ENCODE data around the gene HSPA1A. TPM values are rescaled to one million over a fixed set of nuclear protein-coding genes. Genes with fewer than 3 reads are reported as not detected.
"Not testable (repeated sequence)": the region's sequence is repeated elsewhere in the genome, so short reads cannot be mapped to it uniquely, and the experiment has no call there.

Gene HSPA1A
- total and polyA plus RNA-seq, 12 donors, result 113 to 679 (median 235) TPM

GRCh38 chr6:31819871-31820299, 4.5 kb downstream of the HSPA1A start:
- Histone ChIP-seq H3K4me3 (peak overlapping the region in 5 of 10 donors; percentile 46 to 75 (median 65)), H3K27ac (peak overlapping the region; percentile 72 to 99 (median 98)), H3K4me1 (peaks cover 10 to 63% (median 50%) of the 10 kb centered on the region in 9 donors), H3K9me3 (no peaks in the 10 kb centered on the region), H3K36me3 (no peaks in the 10 kb centered on the region), H3K27me3 (no peaks in the 10 kb centered on the region)
- DNase-seq (no peak), ATAC-seq (no peak)
- intact Hi-C loops (cut with DNase I), result loop anchor here in 1 of 10 donors (10.0 kb wide), 1 partner anchor 275 kb away; the partner anchor contains the start of genes ATP6V1G2, DDX39B and NFKBIL1
- TF ChIP-seq CTCF (IDR thresholded peaks at IDR 0.05), result no peak

GRCh38 chr6:31820399-31820798, 5.1 kb downstream of the HSPA1A start:
- DNase-seq, H3K27me3 ChIP-seq, H3K36me3 ChIP-seq, H3K9me3 ChIP-seq, ATAC-seq: not testable (repeated sequence)
- intact Hi-C loops (cut with DNase I), result loop anchor here in 1 of 10 donors (10.0 kb wide), 1 partner anchor 276 kb away; the partner anchor contains the start of genes ATP6V1G2, DDX39B and NFKBIL1
- peak overlapping the region in 2 of 10 donors; percentile 66 for H3K4me3 ChIP-seq
- H3K27ac ChIP-seq, result peak overlapping the region in 9 of 10 donors; percentile 73 to 99 (median 99)
- peaks cover 10 to 66% (median 50%) of the 10 kb centered on the region in 9 donors for H3K4me1 ChIP-seq
- WGBS, 2 donors, result 88 to 91% methylated on average over 10 of the region's 10 CpGs

- DNase-seq, result peak; percentile 57 to 83
- H3K4me1 ChIP-seq, result peaks cover 13 to 77% (median 60%) of the 10 kb centered on the region in 9 donors
- H3K27ac ChIP-seq, result peak overlapping the region; percentile 93 to 99 (median 98)
- H3K9me3 ChIP-seq, result no peaks in the 10 kb centered on the region
- WGBS, 2 donors, result 4% methylated on average over 39 of the region's 39 CpGs
- peak overlapping the region; percentile 36 to 73 (median 56) for H3K4me3 ChIP-seq
- H3K36me3 ChIP-seq, result no peaks in the 10 kb centered on the region
- intact Hi-C loops (cut with DNase I), result loop anchor here in 1 of 10 donors (10.0 kb wide), 1 partner anchor 277 kb away; the partner anchor contains the start of genes ATP6V1G2, DDX39B and NFKBIL1
- peak; percentile 56 to 74 (median 68) for ATAC-seq
- no peaks in the 10 kb centered on the region for H3K27me3 ChIP-seq
- TF ChIP-seq CTCF (IDR thresholded peaks at IDR 0.05), result no peak
Measured at GRCh38 chr6:31821301-31822035, 6.1 kb downstream of the HSPA1A start.

- WGBS, 2 donors, result 1 to 2% methylated on average over 24 of the region's 25 CpGs
- H3K36me3 ChIP-seq, result no peaks in the 10 kb centered on the region
- peak overlapping the region; percentile 93 to 99 (median 98) for H3K27ac ChIP-seq
- ATAC-seq, result peak; percentile 57 to 78 (median 72)
- intact Hi-C loops (cut with DNase I), result loop anchor here in 1 of 10 donors (10.0 kb wide), 1 partner anchor 277 kb away; the partner anchor contains the start of genes ATP6V1G2, DDX39B and NFKBIL1
- TF ChIP-seq CTCF (IDR thresholded peaks at IDR 0.05), result no peak
- H3K4me1 ChIP-seq, result peaks cover 16 to 80% (median 62%) of the 10 kb centered on the region in 9 donors
- H3K27me3 ChIP-seq, result no peaks in the 10 kb centered on the region
- peak overlapping the region; percentile 36 to 73 (median 56) for H3K4me3 ChIP-seq
- H3K9me3 ChIP-seq, result no peaks in the 10 kb centered on the region
- DNase-seq, result peak; percentile 78 to 88
Measured at GRCh38 chr6:31822036-31822821, 6.9 kb downstream of the HSPA1A start.

GRCh38 chr6:31823592-31824196, 8.4 kb downstream of the HSPA1A start:
- not testable (repeated sequence) for H3K27me3 ChIP-seq, ATAC-seq
- H3K27ac ChIP-seq, result peak overlapping the region; percentile 5 to 99 (median 98)

More at GRCh38 chr6:31823592-31824196, 8.4 kb downstream of the HSPA1A start:
- peaks cover 14 to 66% (median 53%) of the 10 kb centered on the region in 9 donors for H3K4me1 ChIP-seq
- H3K9me3 ChIP-seq, DNase-seq, H3K36me3 ChIP-seq: not testable (repeated sequence)
- peak overlapping the region in 1 of 10 donors; percentile 6 for H3K4me3 ChIP-seq
- WGBS, 2 donors, result 88 to 90% methylated on average over 9 of the region's 9 CpGs
- intact Hi-C loops (cut with DNase I), result loop anchor here in 1 of 10 donors (10.0 kb wide), 1 partner anchor 279 kb away; the partner anchor contains the start of genes ATP6V1G2, DDX39B and NFKBIL1

Measured in heart right ventricle (tissue), 16 donors.